Neural progenitor cell (in vitro differentiated cells): ENCODE measurements around the gene NEK4. TPM values are rescaled to one million over a fixed set of nuclear protein-coding genes. Genes with fewer than 3 reads are reported as not detected.

Experiments
- DNase-seq: peaks from one replicate; pipeline ENCODE4 v3.0.0-alpha.2; 2016; ENCODE audit warnings: low spot score
- H2AFZ ChIP-seq: fragments of 200-600 bp; sonication (generic); replicated peaks from 2 replicates; pipeline ENCODE4 v1.6.1; 2016; ENCODE audit warnings: antibody characterized with exemption
- H3F3A ChIP-seq: fragments of 200-600 bp; sonication (generic); 2 replicates; pipeline ENCODE4 v1.6.1; 2016; ENCODE audit warnings: antibody characterized with exemption, low read depth
- H3K27ac ChIP-seq: fragments of 200-600 bp; sonication (generic); 2 replicates; pipeline ENCODE4 v1.5.1; 2016; ENCODE audit warnings: mild to moderate bottlenecking
- H3K27me3 ChIP-seq: fragments of 200-600 bp; sonication (generic); 2 replicates; pipeline ENCODE4 v1.6.1; 2016; ENCODE audit warnings: mild to moderate bottlenecking, moderate library complexity
- H3K36me3 ChIP-seq: fragments of 200-600 bp; sonication (generic); 2 replicates; pipeline ENCODE4 v1.5.1; 2016
- H3K4me1 ChIP-seq: fragments of 200-600 bp; sonication (generic); 2 replicates; pipeline ENCODE4 v1.6.1; 2016; ENCODE audit warnings: mixed run types
- H3K4me2 ChIP-seq: fragments of 200-600 bp; sonication (generic); 2 replicates; pipeline ENCODE4 v1.6.1; 2016
- H3K4me3 ChIP-seq: fragments of 200-600 bp; sonication (generic); 2 replicates; pipeline ENCODE4 v1.5.1; 2016
- H3K79me2 ChIP-seq: fragments of 200-600 bp; sonication (generic); 2 replicates; pipeline ENCODE4 v1.6.1; 2016; ENCODE audit warnings: low read depth
- H3K9ac ChIP-seq: fragments of 200-600 bp; sonication (generic); 2 replicates; pipeline ENCODE4 v1.6.1; 2016
- H3K9me3 ChIP-seq: fragments of 200-600 bp; sonication (generic); 2 replicates; pipeline ENCODE4 v1.5.1; 2016; ENCODE audit warnings: low read depth
- H4K20me1 ChIP-seq: fragments of 200-600 bp; sonication (generic); 2 replicates; pipeline ENCODE4 v1.6.1; 2016; ENCODE audit warnings: low read depth
- H3K27ac Mint-ChIP-seq: 3 replicates; pipeline ENCODE4 v1.8.0; 2021; ENCODE audit warnings: mixed read lengths
- H3K27me3 Mint-ChIP-seq: 2 replicates; pipeline ENCODE4 v1.8.0; 2022; ENCODE audit warnings: low read depth, mild to moderate bottlenecking, inconsistent platforms, moderate library complexity, mixed read lengths; ENCODE audit not compliant: insufficient read depth
- H3K36me3 Mint-ChIP-seq: 3 replicates; pipeline ENCODE4 v1.8.0; 2021; ENCODE audit warnings: mixed read lengths
- H3K4me1 Mint-ChIP-seq: 3 replicates; pipeline ENCODE4 v1.8.0; 2021; ENCODE audit warnings: mixed read lengths
- H3K4me3 Mint-ChIP-seq: 3 replicates; pipeline ENCODE4 v1.8.0; 2021; ENCODE audit warnings: mild to moderate bottlenecking, moderate library complexity, mixed read lengths
- H3K9me3 Mint-ChIP-seq: 3 replicates; pipeline ENCODE4 v1.8.0; 2020; ENCODE audit warnings: mixed read lengths
- EZH2 ChIP-seq: fragments of 200-600 bp; sonication (generic); IDR thresholded peaks from 2 replicates; pipeline ENCODE4 v1.6.1; 2017; ENCODE audit warnings: antibody characterized with exemption, mild to moderate bottlenecking, moderate library complexity
- EZH2phosphoT487 ChIP-seq: fragments of 200-600 bp; sonication (generic); IDR thresholded peaks from 2 replicates; pipeline ENCODE4 v1.6.1; 2017; ENCODE audit warnings: antibody characterized with exemption
- total RNA-seq: library from RNA; depleted of rRNA; stranded (reverse); fragments of >200 nt; gene quantifications from 2 replicates; pipeline ENCODE4 v1.2.3, GENCODE V29; 2015; ENCODE audit warnings: low replicate concordance
- TF ChIP-seq, protein P1 (sequence below): fragments of 200-600 bp; sonication (generic); IDR thresholded peaks from 2 replicates; pipeline ENCODE4 v1.5.1; 2017; ENCODE audit warnings: antibody characterized with exemption, mild to moderate bottlenecking

NEK4 gene
- total RNA-seq, 1 donor from 2014 or later = 41.8 TPM

DNA sequence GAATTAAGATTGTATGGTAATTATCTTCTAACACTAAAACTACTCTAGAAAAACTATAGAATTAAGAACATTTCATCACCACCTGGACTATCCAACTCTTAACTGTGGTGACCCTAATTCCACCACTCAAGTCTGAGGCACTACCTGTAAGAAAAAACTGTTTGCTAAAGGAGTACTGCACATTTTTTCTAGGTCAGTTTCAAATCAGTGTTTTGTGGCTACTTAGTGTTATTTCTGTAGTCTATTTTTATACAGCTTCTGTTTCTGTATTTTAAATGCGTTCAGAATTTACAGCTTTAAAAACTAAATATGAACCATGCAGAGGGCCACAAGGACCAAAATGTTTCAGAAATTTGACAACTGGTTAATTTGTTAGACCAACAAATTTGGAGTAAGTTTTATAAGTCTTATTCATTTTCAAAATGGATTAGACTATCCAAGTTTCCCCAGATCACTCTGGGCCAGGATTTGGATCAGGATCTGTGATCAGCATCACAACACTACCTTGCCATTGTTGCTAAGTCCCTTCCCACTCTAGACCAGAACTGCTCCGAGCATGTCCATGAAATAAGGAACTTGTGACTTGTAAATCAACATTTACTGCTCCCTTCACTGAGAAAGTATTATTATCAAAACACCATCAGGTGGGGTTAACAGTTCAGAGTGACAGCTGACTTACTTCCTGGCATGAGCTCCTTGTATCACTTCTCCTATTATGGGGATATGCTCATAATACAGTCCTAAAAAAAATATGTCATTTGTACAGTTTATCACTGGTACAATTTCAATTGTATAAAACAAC lies 73.7 kb downstream of the NEK4 start:
- Histone ChIP-seq H3K36me3 (peaks cover 5% of the 10 kb centered on the region), H3K27me3 (no peaks in the 10 kb centered on the region), H3K79me2 (peaks cover 15% of the 10 kb centered on the region), H3K4me2 (no peak overlapping the region), H3K4me1 (no peaks in the 10 kb centered on the region), H4K20me1 (no peaks in the 10 kb centered on the region), H3K4me3 (no peak overlapping the region), H3K9me3 (no peaks in the 10 kb centered on the region), H2AFZ (no peak overlapping the region), H3F3A (peaks cover 74% of the 10 kb centered on the region), H3K9ac (no peak overlapping the region), H3K27ac (peak overlapping the region; percentile 40)
- Mint-ChIP-seq H3K36me3 (peaks cover 30% of the 10 kb centered on the region), H3K27ac (no peak overlapping the region), H3K27me3 (no peaks in the 10 kb centered on the region), H3K4me3 (no peak overlapping the region), H3K9me3 (no peaks in the 10 kb centered on the region), H3K4me1 (no peaks in the 10 kb centered on the region)
- no peak for TF ChIP-seq EZH2
- no peak for TF ChIP-seq EZH2phosphoT487
- TF ChIP-seq, protein P1, sequence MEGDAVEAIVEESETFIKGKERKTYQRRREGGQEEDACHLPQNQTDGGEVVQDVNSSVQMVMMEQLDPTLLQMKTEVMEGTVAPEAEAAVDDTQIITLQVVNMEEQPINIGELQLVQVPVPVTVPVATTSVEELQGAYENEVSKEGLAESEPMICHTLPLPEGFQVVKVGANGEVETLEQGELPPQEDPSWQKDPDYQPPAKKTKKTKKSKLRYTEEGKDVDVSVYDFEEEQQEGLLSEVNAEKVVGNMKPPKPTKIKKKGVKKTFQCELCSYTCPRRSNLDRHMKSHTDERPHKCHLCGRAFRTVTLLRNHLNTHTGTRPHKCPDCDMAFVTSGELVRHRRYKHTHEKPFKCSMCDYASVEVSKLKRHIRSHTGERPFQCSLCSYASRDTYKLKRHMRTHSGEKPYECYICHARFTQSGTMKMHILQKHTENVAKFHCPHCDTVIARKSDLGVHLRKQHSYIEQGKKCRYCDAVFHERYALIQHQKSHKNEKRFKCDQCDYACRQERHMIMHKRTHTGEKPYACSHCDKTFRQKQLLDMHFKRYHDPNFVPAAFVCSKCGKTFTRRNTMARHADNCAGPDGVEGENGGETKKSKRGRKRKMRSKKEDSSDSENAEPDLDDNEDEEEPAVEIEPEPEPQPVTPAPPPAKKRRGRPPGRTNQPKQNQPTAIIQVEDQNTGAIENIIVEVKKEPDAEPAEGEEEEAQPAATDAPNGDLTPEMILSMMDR = no peak
- DNase-seq = no peak

DNA sequence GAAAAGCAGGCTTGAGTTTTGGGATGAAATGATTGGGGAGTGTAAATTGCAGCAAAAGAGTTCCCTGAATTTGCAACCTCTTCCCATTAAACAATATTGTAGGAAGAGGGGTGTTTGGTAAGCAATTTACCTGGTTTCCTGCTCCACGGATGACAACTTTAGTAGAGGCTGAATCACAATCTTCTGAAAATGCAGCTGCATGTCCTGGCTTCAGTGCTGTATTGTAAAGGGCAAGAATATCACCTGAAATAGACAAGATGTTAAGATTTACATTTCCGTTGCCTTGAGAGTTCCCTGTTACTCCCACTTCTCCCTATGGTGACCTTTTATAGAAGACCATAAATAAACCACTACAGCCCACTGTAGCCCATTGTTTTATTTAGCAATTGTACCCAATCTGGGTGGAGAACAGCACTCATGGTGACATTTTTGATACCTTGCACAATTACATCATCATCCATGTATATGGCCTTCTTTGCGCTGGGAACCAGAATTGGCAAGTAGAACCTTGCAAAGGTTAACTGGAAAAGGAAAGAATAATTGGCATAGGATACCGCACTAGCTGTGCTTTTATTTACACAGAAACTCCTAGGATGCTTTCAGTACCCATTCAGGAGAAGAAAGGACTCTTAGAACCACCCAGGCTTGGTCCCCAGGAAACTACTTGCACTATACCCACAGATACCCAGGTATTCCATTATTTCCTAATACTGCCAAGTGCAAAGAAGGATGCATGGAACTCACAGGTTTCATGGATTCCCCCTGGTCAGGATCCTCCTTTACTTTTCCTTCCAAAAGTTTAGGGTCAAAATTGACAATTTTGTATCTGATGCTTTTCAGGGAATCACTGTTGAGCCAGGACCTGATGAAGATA lies 74.7 kb downstream of the NEK4 start:
- TF ChIP-seq, protein P1 = no peak
- no peak for TF ChIP-seq EZH2phosphoT487
- no peak for TF ChIP-seq EZH2
- Mint-ChIP-seq H3K27ac (no peak overlapping the region), H3K4me3 (no peak overlapping the region), H3K27me3 (no peaks in the 10 kb centered on the region), H3K9me3 (no peaks in the 10 kb centered on the region), H3K36me3 (peaks cover 30% of the 10 kb centered on the region), H3K4me1 (no peaks in the 10 kb centered on the region)
- Histone ChIP-seq H4K20me1 (no peaks in the 10 kb centered on the region), H3F3A (peaks cover 83% of the 10 kb centered on the region), H3K36me3 (peaks cover 10% of the 10 kb centered on the region), H3K27ac (peak overlapping the region; percentile 55), H3K27me3 (no peaks in the 10 kb centered on the region), H2AFZ (no peak overlapping the region), H3K9ac (no peak overlapping the region), H3K79me2 (peaks cover 11% of the 10 kb centered on the region), H3K4me1 (no peaks in the 10 kb centered on the region), H3K9me3 (no peaks in the 10 kb centered on the region), H3K4me2 (no peak overlapping the region), H3K4me3 (no peak overlapping the region)
- no peak for DNase-seq

GRCh38 chr3:52694528-52695189 lies 76.1 kb downstream of the NEK4 start:
- DNase-seq = no peak
- Histone ChIP-seq H4K20me1 (no peaks in the 10 kb centered on the region), H3K27ac (no peak overlapping the region), H2AFZ (no peak overlapping the region), H3F3A (peaks cover 90% of the 10 kb centered on the region), H3K27me3 (no peaks in the 10 kb centered on the region), H3K4me3 (no peak overlapping the region), H3K4me2 (no peak overlapping the region), H3K9me3 (no peaks in the 10 kb centered on the region), H3K79me2 (peaks cover 20% of the 10 kb centered on the region), H3K4me1 (no peaks in the 10 kb centered on the region), H3K36me3 (peaks cover 14% of the 10 kb centered on the region), H3K9ac (no peak overlapping the region)
- TF ChIP-seq EZH2 (no peak), EZH2phosphoT487 (no peak)
- TF ChIP-seq, protein P1 = no peak
- H3K4me3 Mint-ChIP-seq = no peak overlapping the region
- no peaks in the 10 kb centered on the region for H3K9me3 Mint-ChIP-seq
- H3K27me3 Mint-ChIP-seq = no peaks in the 10 kb centered on the region
- H3K36me3 Mint-ChIP-seq = peaks cover 38% of the 10 kb centered on the region
- no peak overlapping the region for H3K27ac Mint-ChIP-seq
- H3K4me1 Mint-ChIP-seq = no peaks in the 10 kb centered on the region
